ENCODE measurements around the gene BMF. TPM values are rescaled to one million over a fixed set of nuclear protein-coding genes. Genes with fewer than 3 reads are reported as not detected.

The BMF gene
- total and polyA plus RNA-seq, 4 experiments from 2014 or later: 0.55 to 13.7 (median 7.1) TPM

GRCh38 chr15:40085266-40085665 lies 23.4 kb downstream of the BMF start:
- H3K36me3 ChIP-seq (ENCODE audit: insufficient read depth, low read length): no peaks in the 10 kb centered on the region
- H3K27ac ChIP-seq (ENCODE audit: low read depth, low read length): no peak overlapping the region
- intact Hi-C loops (cut with micrococcal nuclease): no loop called here
- no peaks in the 10 kb centered on the region for H3K36me3 Mint-ChIP-seq
- no peaks in the 10 kb centered on the region for H3K27me3 ChIP-seq (ENCODE audit: insufficient read depth, low read length)
- DNase-seq: no peak
- no peaks in the 10 kb centered on the region for H3K9me3 ChIP-seq (ENCODE audit: control insufficient read depth in 1 of 2, low read length in 2 of 2)
- H3K9me3 Mint-ChIP-seq: no peaks in the 10 kb centered on the region
- peaks cover 2 to 10% (median 7%) of the 10 kb centered on the region in 4 donors for H3K4me1 Mint-ChIP-seq
- H3K27ac Mint-ChIP-seq: peak overlapping the region in 1 of 7 donors; percentile 17
- no peak overlapping the region for H3K4me3 Mint-ChIP-seq
- H3K27me3 Mint-ChIP-seq: peaks cover 33% of the 10 kb centered on the region in 2 donors
- H3K4me3 ChIP-seq (ENCODE audit: low read length in 2 of 2): no peak overlapping the region
- ChIA-PET POLR2A (ENCODE audit: partially characterized antibody) (no interaction called here), CTCF (ENCODE audit: partially characterized antibody) (interaction anchor here (5.1 kb wide), 1 partner anchor 20 kb away, joined by 33 read pairs; no protein-coding TSS in a partner anchor)
- H3K4me1 ChIP-seq (ENCODE audit: insufficient read depth, low read length): peaks cover 12% of the 10 kb centered on the region

GRCh38 chr15:40084650-40085049 lies 24.0 kb downstream of the BMF start:
- POLR2A ChIA-PET (ENCODE audit: partially characterized antibody): no interaction called here
- H3K9me3 Mint-ChIP-seq: no peaks in the 10 kb centered on the region
- H3K4me1 Mint-ChIP-seq: peaks cover 2 to 10% (median 7%) of the 10 kb centered on the region in 4 donors
- DNase-seq: no peak
- intact Hi-C loops (cut with micrococcal nuclease): no loop called here
- no peak overlapping the region for H3K27ac Mint-ChIP-seq
- no peak overlapping the region for H3K4me3 ChIP-seq (ENCODE audit: low read length in 2 of 2)
- H3K27me3 ChIP-seq (ENCODE audit: insufficient read depth, low read length): no peaks in the 10 kb centered on the region
- peaks cover 12% of the 10 kb centered on the region for H3K4me1 ChIP-seq (ENCODE audit: insufficient read depth, low read length)
- H3K4me3 Mint-ChIP-seq: no peak overlapping the region
- no peaks in the 10 kb centered on the region for H3K9me3 ChIP-seq (ENCODE audit: control insufficient read depth in 1 of 2, low read length in 2 of 2)
- no peaks in the 10 kb centered on the region for H3K36me3 ChIP-seq (ENCODE audit: insufficient read depth, low read length)
- CTCF ChIA-PET (ENCODE audit: partially characterized antibody): interaction anchor here (5.1 kb wide), 1 partner anchor 21 kb away, joined by 33 read pairs; no protein-coding TSS in a partner anchor
- no peaks in the 10 kb centered on the region for H3K36me3 Mint-ChIP-seq
- no peak overlapping the region for H3K27ac ChIP-seq (ENCODE audit: low read depth, low read length)
- peaks cover 34 to 35% of the 10 kb centered on the region in 2 donors for H3K27me3 Mint-ChIP-seq

- H3K9me3 Mint-ChIP-seq: no peaks in the 10 kb centered on the region
- no peaks in the 10 kb centered on the region for H3K36me3 Mint-ChIP-seq
- CTCF ChIA-PET (ENCODE audit: partially characterized antibody): interaction anchor here (0.7 to 1.4 kb wide), 2 partner anchors 17 to 22 kb away, joined by 3 to 4 read pairs; no protein-coding TSS in a partner anchor
- H3K27ac ChIP-seq (ENCODE audit: low read depth, low read length): no peak overlapping the region
- peaks cover 2 to 10% (median 7%) of the 10 kb centered on the region in 4 donors for H3K4me1 Mint-ChIP-seq
- H3K4me1 ChIP-seq (ENCODE audit: insufficient read depth, low read length): peaks cover 12% of the 10 kb centered on the region
- no peak overlapping the region for H3K27ac Mint-ChIP-seq
- H3K4me3 ChIP-seq (ENCODE audit: low read length in 2 of 2): no peak overlapping the region
- intact Hi-C loops (cut with micrococcal nuclease): no loop called here
- POLR2A ChIA-PET (ENCODE audit: partially characterized antibody): no interaction called here
- H3K27me3 Mint-ChIP-seq: peaks cover 35 to 37% of the 10 kb centered on the region in 2 donors
- no peak for DNase-seq
- no peaks in the 10 kb centered on the region for H3K36me3 ChIP-seq (ENCODE audit: insufficient read depth, low read length)
- no peaks in the 10 kb centered on the region for H3K27me3 ChIP-seq (ENCODE audit: insufficient read depth, low read length)
- peak overlapping the region in 1 of 8 donors; percentile 23 for H3K4me3 Mint-ChIP-seq
- H3K9me3 ChIP-seq (ENCODE audit: control insufficient read depth in 1 of 2, low read length in 2 of 2): no peaks in the 10 kb centered on the region
Measured at GRCh38 chr15:40082195-40082883, 26.3 kb downstream of the BMF start.

GRCh38 chr15:40081691-40082194 lies 26.9 kb downstream of the BMF start:
- ChIA-PET CTCF (ENCODE audit: partially characterized antibody) (interaction anchor here (0.7 to 1.4 kb wide), 2 partner anchors 18 to 23 kb away, joined by 3 to 4 read pairs; no protein-coding TSS in a partner anchor), POLR2A (ENCODE audit: partially characterized antibody) (no interaction called here)
- no peaks in the 10 kb centered on the region for H3K9me3 ChIP-seq (ENCODE audit: control insufficient read depth in 1 of 2, low read length in 2 of 2)
- no peaks in the 10 kb centered on the region for H3K27me3 ChIP-seq (ENCODE audit: insufficient read depth, low read length)
- H3K4me1 ChIP-seq (ENCODE audit: insufficient read depth, low read length): peaks cover 12% of the 10 kb centered on the region
- H3K4me3 ChIP-seq (ENCODE audit: low read length in 2 of 2): no peak overlapping the region
- intact Hi-C loops (cut with micrococcal nuclease): no loop called here
- Mint-ChIP-seq H3K36me3 (no peaks in the 10 kb centered on the region), H3K27ac (no peak overlapping the region), H3K27me3 (peaks cover 35 to 37% of the 10 kb centered on the region in 2 donors), H3K9me3 (no peaks in the 10 kb centered on the region), H3K4me1 (peaks cover 2 to 10% (median 7%) of the 10 kb centered on the region in 4 donors), H3K4me3 (peak overlapping the region in 6 of 8 donors; percentile 0 to 66 (median 32))
- H3K36me3 ChIP-seq (ENCODE audit: insufficient read depth, low read length): no peaks in the 10 kb centered on the region
- no peak overlapping the region for H3K27ac ChIP-seq (ENCODE audit: low read depth, low read length)
- DNase-seq: no peak

GRCh38 chr15:40080847-40081246 lies 27.8 kb downstream of the BMF start:
- Histone ChIP-seq H3K4me1 (ENCODE audit: insufficient read depth, low read length) (peaks cover 12% of the 10 kb centered on the region), H3K27me3 (ENCODE audit: insufficient read depth, low read length) (no peaks in the 10 kb centered on the region), H3K4me3 (ENCODE audit: low read length in 2 of 2) (no peak overlapping the region), H3K27ac (ENCODE audit: low read depth, low read length) (no peak overlapping the region), H3K36me3 (ENCODE audit: insufficient read depth, low read length) (no peaks in the 10 kb centered on the region), H3K9me3 (ENCODE audit: control insufficient read depth in 1 of 2, low read length in 2 of 2) (no peaks in the 10 kb centered on the region)
- H3K9me3 Mint-ChIP-seq: no peaks in the 10 kb centered on the region
- POLR2A ChIA-PET (ENCODE audit: partially characterized antibody): no interaction called here
- DNase-seq: no peak
- CTCF ChIA-PET (ENCODE audit: partially characterized antibody): no interaction called here
- H3K4me3 Mint-ChIP-seq: peak overlapping the region in 1 of 8 donors; percentile 36
- H3K4me1 Mint-ChIP-seq: peaks cover 2 to 10% (median 7%) of the 10 kb centered on the region in 4 donors
- no peaks in the 10 kb centered on the region for H3K36me3 Mint-ChIP-seq
- intact Hi-C loops (cut with micrococcal nuclease): no loop called here
- H3K27me3 Mint-ChIP-seq: peaks cover 35% of the 10 kb centered on the region in 2 donors
- no peak overlapping the region for H3K27ac Mint-ChIP-seq

- Mint-ChIP-seq H3K27me3 (peaks cover 31 to 35% of the 10 kb centered on the region in 2 donors), H3K9me3 (no peaks in the 10 kb centered on the region), H3K36me3 (no peaks in the 10 kb centered on the region), H3K4me3 (no peak overlapping the region), H3K27ac (no peak overlapping the region), H3K4me1 (peaks cover 2 to 10% (median 7%) of the 10 kb centered on the region in 4 donors)
- H3K27me3 ChIP-seq (ENCODE audit: insufficient read depth, low read length): no peaks in the 10 kb centered on the region
- H3K4me1 ChIP-seq (ENCODE audit: insufficient read depth, low read length): peaks cover 12% of the 10 kb centered on the region
- CTCF ChIA-PET (ENCODE audit: partially characterized antibody): no interaction called here
- H3K4me3 ChIP-seq (ENCODE audit: low read length in 2 of 2): no peak overlapping the region
- H3K9me3 ChIP-seq (ENCODE audit: control insufficient read depth in 1 of 2, low read length in 2 of 2): no peaks in the 10 kb centered on the region
- intact Hi-C loops (cut with micrococcal nuclease): no loop called here
- H3K27ac ChIP-seq (ENCODE audit: low read depth, low read length): no peak overlapping the region
- POLR2A ChIA-PET (ENCODE audit: partially characterized antibody): no interaction called here
- H3K36me3 ChIP-seq (ENCODE audit: insufficient read depth, low read length): no peaks in the 10 kb centered on the region
- DNase-seq: no peak
Measured at GRCh38 chr15:40080104-40080503, 28.6 kb downstream of the BMF start.

GRCh38 chr15:40079456-40079855 lies 29.2 kb downstream of the BMF start:
- no peaks in the 10 kb centered on the region for H3K9me3 Mint-ChIP-seq
- Histone ChIP-seq H3K4me1 (ENCODE audit: insufficient read depth, low read length) (peaks cover 12% of the 10 kb centered on the region), H3K4me3 (ENCODE audit: low read length in 2 of 2) (no peak overlapping the region), H3K36me3 (ENCODE audit: insufficient read depth, low read length) (no peaks in the 10 kb centered on the region), H3K27me3 (ENCODE audit: insufficient read depth, low read length) (no peaks in the 10 kb centered on the region), H3K9me3 (ENCODE audit: control insufficient read depth in 1 of 2, low read length in 2 of 2) (no peaks in the 10 kb centered on the region), H3K27ac (ENCODE audit: low read depth, low read length) (no peak overlapping the region)
- ChIA-PET CTCF (ENCODE audit: partially characterized antibody) (interaction anchor here (1.1 to 1.3 kb wide), 3 partner anchors 8 to 26 kb away, joined by 3 read pairs; no protein-coding TSS in a partner anchor), POLR2A (ENCODE audit: partially characterized antibody) (no interaction called here)
- no peak for DNase-seq
- H3K27ac Mint-ChIP-seq: no peak overlapping the region
- no peak overlapping the region for H3K4me3 Mint-ChIP-seq
- peaks cover 26 to 30% of the 10 kb centered on the region in 2 donors for H3K27me3 Mint-ChIP-seq
- H3K36me3 Mint-ChIP-seq: no peaks in the 10 kb centered on the region
- H3K4me1 Mint-ChIP-seq: peaks cover 2 to 10% (median 7%) of the 10 kb centered on the region in 4 donors
- intact Hi-C loops (cut with micrococcal nuclease): no loop called here

Data from CD4-positive, alpha-beta memory T cell (primary cell).